Cardiac fibroblast (primary cell): ENCODE data around the gene SH3RF2.

Source experiments
- DNase-seq, 2 donors: peaks; one replicate each; pipeline versions ENCODE4 v3.0.0 to v3.0.0-alpha.2; 2010; ENCODE audit warnings: low read depth in 2 of 2
- H3K4me3 ChIP-seq, 2 donors: replicated peaks in 1 of 2; 1 replicate in 1 of 2; 2 replicates in 1 of 2; pipeline ENCODE4 v1.5.1; 2011; ENCODE audit warnings: low read depth in 2 of 2, low read length in 2 of 2, mild to moderate bottlenecking in 2 of 2, moderate library complexity in 1 of 2
- TF ChIP-seq, protein P1 (sequence below): IDR thresholded peaks from one replicate; pipeline ENCODE4 v1.5.1; 2011; ENCODE audit warnings: low read depth, mild to moderate bottlenecking, low read length, inconsistent platforms

SH3RF2 gene

GRCh38 chr5:146050086-146050485 lies 113.7 kb downstream of the SH3RF2 start:
- TF ChIP-seq, protein P1, sequence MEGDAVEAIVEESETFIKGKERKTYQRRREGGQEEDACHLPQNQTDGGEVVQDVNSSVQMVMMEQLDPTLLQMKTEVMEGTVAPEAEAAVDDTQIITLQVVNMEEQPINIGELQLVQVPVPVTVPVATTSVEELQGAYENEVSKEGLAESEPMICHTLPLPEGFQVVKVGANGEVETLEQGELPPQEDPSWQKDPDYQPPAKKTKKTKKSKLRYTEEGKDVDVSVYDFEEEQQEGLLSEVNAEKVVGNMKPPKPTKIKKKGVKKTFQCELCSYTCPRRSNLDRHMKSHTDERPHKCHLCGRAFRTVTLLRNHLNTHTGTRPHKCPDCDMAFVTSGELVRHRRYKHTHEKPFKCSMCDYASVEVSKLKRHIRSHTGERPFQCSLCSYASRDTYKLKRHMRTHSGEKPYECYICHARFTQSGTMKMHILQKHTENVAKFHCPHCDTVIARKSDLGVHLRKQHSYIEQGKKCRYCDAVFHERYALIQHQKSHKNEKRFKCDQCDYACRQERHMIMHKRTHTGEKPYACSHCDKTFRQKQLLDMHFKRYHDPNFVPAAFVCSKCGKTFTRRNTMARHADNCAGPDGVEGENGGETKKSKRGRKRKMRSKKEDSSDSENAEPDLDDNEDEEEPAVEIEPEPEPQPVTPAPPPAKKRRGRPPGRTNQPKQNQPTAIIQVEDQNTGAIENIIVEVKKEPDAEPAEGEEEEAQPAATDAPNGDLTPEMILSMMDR, result no peak
- DNase-seq, result no peak
- no peak overlapping the region for H3K4me3 ChIP-seq

GRCh38 chr5:146051678-146052077 lies 115.3 kb downstream of the SH3RF2 start:
- H3K4me3 ChIP-seq, result no peak overlapping the region
- peak in 1 of 2 donors; percentile 53 for DNase-seq
- TF ChIP-seq, protein P1, result no peak

GRCh38 chr5:146052780-146053179 lies 116.4 kb downstream of the SH3RF2 start:
- no peak for DNase-seq
- TF ChIP-seq, protein P1, result peak; percentile 32
- no peak overlapping the region for H3K4me3 ChIP-seq

DNA sequence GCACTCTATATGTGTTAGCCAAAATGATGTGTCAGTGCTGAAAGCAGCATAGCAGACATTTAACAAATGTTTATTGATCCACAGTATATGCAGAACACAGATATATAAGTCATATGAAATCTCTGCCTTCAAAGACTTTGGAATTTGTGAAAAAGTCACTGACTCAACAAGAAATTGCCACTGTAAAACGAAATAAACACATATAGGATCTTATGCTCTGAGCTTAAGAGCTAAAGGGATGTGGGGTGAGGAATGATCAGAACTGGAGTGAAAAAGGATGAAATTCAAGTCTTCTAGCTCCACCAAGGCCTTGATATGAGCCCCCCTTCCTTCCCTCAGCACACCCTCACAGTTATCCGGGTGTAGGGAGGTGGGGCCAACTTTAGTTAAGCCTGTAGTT lies 119.1 kb downstream of the SH3RF2 start:
- TF ChIP-seq, protein P1, result no peak
- DNase-seq, result no peak

DNA sequence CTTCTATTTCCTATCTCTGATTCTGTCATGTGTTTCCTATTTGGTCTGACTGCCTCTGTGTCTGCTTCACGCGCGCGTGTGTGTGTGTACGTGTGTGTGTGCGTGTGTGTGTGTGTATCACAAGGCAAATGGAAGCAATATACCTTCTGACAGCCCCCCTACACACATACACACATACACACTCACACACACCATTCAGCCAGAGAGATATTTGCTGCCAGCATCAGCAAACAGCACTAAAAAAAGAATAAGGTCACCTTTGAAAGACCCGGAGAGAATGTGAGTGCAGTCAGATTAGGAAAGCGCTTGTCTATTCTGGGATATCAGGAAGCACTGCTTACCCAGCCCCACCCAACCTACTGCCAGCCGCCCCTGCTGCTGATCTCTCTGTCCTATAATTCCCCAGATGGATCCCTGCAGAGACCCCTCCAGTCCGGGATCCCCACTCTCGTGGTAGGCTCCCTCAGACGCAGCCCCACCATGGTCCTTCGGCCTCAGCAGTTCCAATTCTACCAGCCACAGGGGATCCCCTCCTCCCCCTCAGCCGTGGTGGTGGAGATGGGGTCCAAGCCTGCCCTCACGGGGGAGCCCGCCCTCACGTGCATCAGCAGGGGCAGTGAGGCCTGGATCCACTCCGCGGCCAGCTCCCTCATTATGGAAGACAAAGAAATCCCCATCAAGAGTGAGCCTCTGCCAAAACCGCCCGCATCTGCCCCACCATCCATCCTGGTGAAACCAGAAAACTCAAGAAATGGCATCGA lies 123.3 kb downstream of the SH3RF2 start:
- peak in 1 of 2 donors; percentile 53 for DNase-seq
- TF ChIP-seq, protein P1, result no peak
- H3K4me3 ChIP-seq, result no peak overlapping the region

More for the DNA sequence above, 119.1 kb downstream of the SH3RF2 start:
- no peak overlapping the region for H3K4me3 ChIP-seq

DNA sequence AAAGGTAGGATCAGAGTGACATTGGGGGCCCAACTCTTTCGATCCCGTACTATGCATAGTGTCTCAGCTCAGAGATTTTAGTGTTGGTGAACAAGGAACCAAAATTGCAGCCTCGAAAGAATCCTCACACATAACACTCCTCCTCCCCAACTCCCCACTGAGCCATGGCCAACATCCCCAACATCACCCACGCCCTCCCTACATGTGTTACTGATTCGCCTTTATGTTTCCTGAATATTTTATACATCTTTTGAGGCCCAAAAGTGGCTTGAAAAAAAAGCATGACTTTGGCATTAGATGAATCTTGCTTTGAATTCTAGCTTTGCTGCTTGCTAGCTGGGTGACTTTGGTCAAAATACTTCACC lies 123.8 kb downstream of the SH3RF2 start:
- no peak overlapping the region for H3K4me3 ChIP-seq
- DNase-seq, result no peak
- TF ChIP-seq, protein P1, result no peak

DNA sequence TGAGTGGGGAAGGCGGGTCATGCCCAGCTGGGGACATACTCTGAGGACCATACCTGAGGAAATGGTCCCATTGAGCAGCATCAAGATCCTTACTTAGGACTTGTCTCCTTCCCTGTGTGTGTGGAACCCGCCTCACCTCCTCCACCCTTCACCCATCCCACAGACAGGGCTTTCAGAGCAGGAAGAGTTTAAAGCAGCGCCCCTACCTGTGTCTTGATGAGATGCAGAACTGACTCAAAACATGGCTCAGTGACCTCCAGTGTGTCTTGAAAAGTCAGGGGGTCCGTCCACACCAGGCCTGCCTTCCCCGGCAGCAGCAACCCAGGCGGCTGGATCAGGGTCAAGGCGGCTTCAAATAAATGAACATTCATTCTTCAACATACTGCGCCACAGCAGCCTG lies 130.6 kb downstream of the SH3RF2 start:
- TF ChIP-seq, protein P1, result no peak
- no peak for DNase-seq
- no peak overlapping the region for H3K4me3 ChIP-seq
